Head of caudate nucleus (tissue), 42 donors: ENCODE measurements around the gene ADCYAP1R1.

Experiments used
- DNase-seq, 42 donors: peaks; one replicate each; pipeline versions ENCODE4 v3.0.0 to v3.0.0-alpha.2; 2020 to 2021; ENCODE audit warnings: mixed read lengths in 7 of 42
- intact Hi-C: fragments of 100-400 bp; cut with DNase I; formaldehyde crosslinking; loops from one replicate; pipeline ENCODE4 v1.15.0; 2022

The ADCYAP1R1 gene

GRCh38 chr7:31099451-31100444 lies 47.6 kb downstream of the ADCYAP1R1 start:
- intact Hi-C loops, result no loop called here

GRCh38 chr7:31100445-31100844 lies 48.3 kb downstream of the ADCYAP1R1 start:
- intact Hi-C loops, result no loop called here
- DNase-seq, result peak in 1 of 42 donors; percentile 3

More at GRCh38 chr7:31099451-31100444, 47.6 kb downstream of the ADCYAP1R1 start:
- peak in 6 of 42 donors; percentile 10 to 38 (median 12) for DNase-seq

- DNase-seq, result peak in 4 of 42 donors; percentile 3 to 19 (median 10)
- intact Hi-C loops, result no loop called here
Observed at GRCh38 chr7:31100871-31101270, 48.8 kb downstream of the ADCYAP1R1 start.

GRCh38 chr7:31101544-31101943 lies 49.4 kb downstream of the ADCYAP1R1 start:
- intact Hi-C loops, result no loop called here
- DNase-seq, result peak in 5 of 42 donors; percentile 11 to 35 (median 25)

- intact Hi-C loops, result no loop called here
- DNase-seq, result peak in 3 of 42 donors; percentile 14 to 22 (median 16)
Observed at GRCh38 chr7:31102151-31102972, 50.3 kb downstream of the ADCYAP1R1 start.

GRCh38 chr7:31102973-31103850 lies 51.1 kb downstream of the ADCYAP1R1 start:
- DNase-seq, result peak in 3 of 42 donors; percentile 11 to 22 (median 18)
- intact Hi-C loops, result no loop called here

GRCh38 chr7:31104361-31105255 lies 52.5 kb downstream of the ADCYAP1R1 start:
- DNase-seq, result peak in 3 of 42 donors; percentile 12 to 15 (median 15)
- intact Hi-C loops, result loop anchor here (5.0 kb wide), 1 partner anchor 42 kb away; no protein-coding TSS in a partner anchor

GRCh38 chr7:31105256-31105950 lies 53.3 kb downstream of the ADCYAP1R1 start:
- intact Hi-C loops, result loop anchor here (5.0 kb wide), 1 partner anchor 43 kb away; no protein-coding TSS in a partner anchor
- DNase-seq, result peak in 5 of 42 donors; percentile 6 to 34 (median 17)

GRCh38 chr7:31106303-31107105 lies 54.4 kb downstream of the ADCYAP1R1 start:
- peak in 4 of 42 donors; percentile 6 to 25 (median 14) for DNase-seq
- intact Hi-C loops, result loop anchor here (5.0 kb wide), 1 partner anchor 44 kb away; no protein-coding TSS in a partner anchor

GRCh38 chr7:31107106-31108090 lies 55.3 kb downstream of the ADCYAP1R1 start:
- intact Hi-C loops, result loop anchor here (5.0 kb wide), 1 partner anchor 45 kb away; no protein-coding TSS in a partner anchor
- peak in 5 of 42 donors; percentile 3 to 29 (median 12) for DNase-seq

- peak in 3 of 42 donors; percentile 9 to 20 (median 12) for DNase-seq
- intact Hi-C loops, result loop anchor here (5.0 kb wide), 1 partner anchor 46 kb away; no protein-coding TSS in a partner anchor
Observed at GRCh38 chr7:31108097-31108657, 56.1 kb downstream of the ADCYAP1R1 start.

GRCh38 chr7:31109751-31110150 lies 57.6 kb downstream of the ADCYAP1R1 start:
- intact Hi-C loops, result loop anchor here (5.0 kb wide), 1 partner anchor 47 kb away; no protein-coding TSS in a partner anchor

GRCh38 chr7:31110331-31111108 lies 58.4 kb downstream of the ADCYAP1R1 start:
- DNase-seq, result peak in 3 of 42 donors; percentile 1 to 33 (median 16)
- intact Hi-C loops, result no loop called here

More at GRCh38 chr7:31109751-31110150, 57.6 kb downstream of the ADCYAP1R1 start:
- peak in 3 of 42 donors; percentile 1 to 30 (median 13) for DNase-seq
